ENCODE results near the gene OASL.
"Not testable (repeated sequence)": the region's sequence is repeated elsewhere in the genome, so short reads cannot be mapped to it uniquely, and the experiment has no call there.

OASL gene

DNA sequence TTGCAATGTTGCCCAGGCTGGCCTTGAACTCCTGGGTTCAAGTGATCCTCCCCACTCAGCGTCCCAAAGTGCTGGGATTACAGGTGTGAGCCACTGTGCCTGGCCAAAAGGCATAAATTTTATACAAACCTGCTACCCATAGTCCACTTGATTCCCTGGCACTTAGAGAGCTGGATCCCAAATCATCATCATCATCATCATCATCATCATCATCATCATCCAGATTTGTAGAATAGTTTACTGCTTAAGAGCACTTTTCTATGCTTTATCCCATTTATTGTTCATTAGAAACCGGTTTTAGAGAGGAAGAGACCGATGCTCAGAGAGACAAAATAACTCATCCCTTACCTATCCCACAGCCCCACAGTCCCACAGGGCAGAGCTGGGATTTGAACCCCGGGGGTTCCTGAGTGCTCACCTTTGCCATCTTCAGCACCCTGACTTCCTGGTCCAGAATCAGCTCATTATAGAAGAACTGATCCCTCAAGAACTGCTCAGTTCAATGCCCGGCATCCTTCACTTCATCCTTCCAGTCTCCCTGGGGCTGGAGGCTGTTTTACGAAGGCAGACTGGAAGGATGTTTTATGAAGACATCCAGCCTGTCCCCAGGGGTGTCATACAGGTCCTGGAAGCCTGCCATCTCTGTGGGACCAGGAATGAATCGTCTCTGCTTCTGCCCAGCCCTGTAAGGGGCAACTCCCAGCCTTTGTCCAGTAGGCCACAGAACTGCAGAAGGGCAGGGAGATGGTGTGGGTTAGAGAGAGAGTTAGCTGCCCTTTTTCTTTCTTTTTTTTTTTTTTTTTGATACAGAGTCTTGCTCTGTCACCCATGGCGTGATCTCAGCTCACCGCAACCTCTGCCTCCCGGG is 20.2 kb upstream of the OASL start:
- no peak for ATAC-seq
- DNase-seq, result no peak

DNA sequence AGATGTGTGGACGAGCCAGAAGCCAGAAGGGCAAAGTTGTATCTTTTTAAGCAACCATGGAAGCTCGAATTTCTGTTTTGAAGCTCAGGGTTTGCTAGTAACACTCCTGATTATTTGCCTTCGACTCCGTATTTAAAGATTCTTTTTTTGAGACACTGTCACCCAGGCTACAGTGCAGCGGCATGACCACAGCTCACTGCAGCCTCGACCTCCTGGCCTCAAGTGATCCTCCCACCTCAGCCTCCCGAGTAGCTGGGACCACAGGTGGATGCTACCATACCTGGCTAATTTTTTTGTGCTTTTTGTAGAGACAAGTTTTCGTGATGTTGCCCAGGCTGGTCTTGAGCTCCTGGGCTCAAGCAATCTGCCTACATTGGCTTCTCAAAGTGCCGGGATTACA is 18.7 kb upstream of the OASL start:
- ATAC-seq (no peak), DNase-seq (no peak)

DNA sequence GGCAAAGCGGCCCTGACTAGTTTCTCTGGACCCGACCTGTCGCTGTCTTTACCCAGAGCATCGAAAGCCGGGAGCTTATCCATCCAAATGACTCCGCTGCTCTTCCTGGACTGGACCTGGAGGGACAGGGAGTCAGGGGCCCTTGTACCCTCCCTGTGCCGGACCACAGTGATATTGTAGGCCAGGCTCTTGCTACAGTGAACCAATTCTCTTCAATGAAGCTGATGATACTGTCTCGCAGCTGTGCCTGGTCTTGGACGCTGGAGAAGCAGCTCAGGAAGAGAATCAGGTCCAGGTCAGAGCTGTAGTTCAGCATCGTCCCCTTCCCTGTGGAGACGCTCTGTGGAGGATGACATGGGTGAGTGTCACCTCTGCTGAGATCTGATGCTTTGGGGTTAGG is 14.7 kb upstream of the OASL start:
- ATAC-seq, result no peak
- DNase-seq, result no peak

DNA sequence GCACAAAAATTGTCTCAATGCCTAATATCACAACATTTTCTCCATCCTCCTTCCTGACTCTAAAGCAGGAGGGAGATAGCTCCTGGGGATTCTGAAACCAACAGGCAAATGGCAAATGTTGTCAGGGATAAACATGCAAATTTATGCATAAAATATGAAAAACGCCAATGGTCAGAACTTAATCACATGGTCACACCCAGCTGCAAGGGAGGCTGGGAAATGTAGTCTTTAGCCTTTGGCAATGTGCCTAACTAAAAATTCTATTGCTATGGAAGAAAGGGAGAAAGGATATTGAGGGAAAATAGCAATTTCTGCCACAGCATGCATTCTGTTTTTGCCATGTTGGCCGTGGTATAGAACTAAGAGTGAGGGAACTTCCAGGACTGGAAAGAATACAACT is 11.7 kb upstream of the OASL start:
- no peak for DNase-seq
- no peak for ATAC-seq

DNA sequence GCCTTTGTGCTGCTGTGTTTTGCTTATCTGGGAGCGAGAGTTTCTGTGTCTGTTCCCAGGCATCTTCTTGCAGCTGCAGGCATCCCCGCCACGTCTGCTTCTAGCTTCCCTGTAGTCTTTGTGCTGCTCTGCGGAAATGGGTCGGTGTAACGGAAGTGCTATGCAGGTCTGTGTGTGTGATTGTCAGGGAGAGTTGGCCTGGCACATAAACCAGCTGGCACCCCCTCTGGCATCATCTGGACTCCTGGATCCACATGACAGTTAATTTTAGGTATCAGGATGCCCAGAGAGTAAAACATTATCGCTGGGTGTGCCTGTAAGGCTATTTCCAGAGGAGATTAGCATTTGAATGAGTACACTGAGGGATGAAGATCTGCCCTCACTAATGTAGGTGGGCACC is 9.4 kb upstream of the OASL start:
- no peak for DNase-seq
- no peak for ATAC-seq

DNA sequence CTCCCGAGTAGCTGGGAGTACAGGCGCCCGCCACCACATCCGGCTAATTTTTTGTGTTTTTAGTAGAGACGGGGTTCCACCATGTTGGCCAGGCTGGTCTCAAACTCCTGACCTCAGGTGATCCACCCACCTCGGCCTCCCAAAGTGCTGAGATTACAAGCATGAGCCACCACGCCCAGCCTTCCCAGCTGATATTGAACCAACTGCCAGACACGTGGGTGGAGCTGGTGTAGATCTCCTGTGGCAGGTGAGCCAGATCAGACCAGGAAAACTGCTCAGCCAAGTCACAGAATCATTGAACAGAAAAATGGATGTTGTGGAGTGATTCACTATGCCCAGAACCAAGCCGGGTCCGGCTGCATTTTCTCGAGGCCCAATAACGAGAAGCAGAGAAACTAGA is 8.4 kb upstream of the OASL start:
- DNase-seq, ATAC-seq: not testable (repeated sequence)

DNA sequence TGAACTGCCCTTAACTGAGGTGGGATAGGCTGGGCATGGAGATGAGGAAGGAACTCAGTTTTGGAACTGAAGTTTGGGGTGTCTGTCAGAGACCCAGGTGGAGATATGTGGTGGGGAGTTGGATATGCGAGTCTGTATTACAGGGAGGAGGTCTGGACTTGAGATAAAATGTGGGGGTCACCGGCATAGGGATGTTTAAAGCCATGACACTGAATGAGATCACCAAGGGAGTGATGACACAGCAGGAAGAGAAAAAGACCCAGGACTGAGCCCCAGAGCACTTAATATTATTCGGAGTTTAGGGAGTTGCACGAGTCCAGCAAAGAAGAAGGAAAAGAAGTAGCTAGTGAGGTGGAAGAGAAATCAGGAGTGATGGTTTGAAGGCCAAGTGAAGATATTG is 4.0 kb upstream of the OASL start:
- ATAC-seq (no peak), DNase-seq (no peak)

DNA sequence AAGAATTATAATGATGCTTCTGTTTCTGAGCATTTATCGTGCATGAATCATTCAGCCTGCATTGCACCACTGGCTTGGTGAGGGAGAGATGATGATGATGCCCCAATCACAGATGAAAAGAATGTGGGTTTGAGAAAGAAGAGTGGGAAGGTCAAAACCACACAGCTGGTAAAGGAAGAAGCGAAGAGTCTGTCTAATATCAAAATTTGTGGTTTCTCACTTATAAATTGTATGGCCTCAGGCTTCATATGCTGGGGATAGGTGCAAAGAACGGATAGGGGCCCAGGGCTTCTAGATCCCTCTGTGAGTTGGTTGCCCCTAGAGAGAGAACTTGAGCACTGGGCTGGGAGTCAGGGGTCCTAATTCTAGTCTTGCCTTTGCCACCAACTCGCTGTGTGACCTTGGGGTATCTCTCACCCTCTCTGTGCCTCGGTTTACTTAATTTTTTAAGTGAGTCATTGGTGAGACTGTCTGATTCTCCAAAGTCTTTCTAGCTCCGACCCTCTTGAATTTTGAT is 2.2 kb downstream of the OASL start:
- ATAC-seq, result peak; percentile 64
- DNase-seq, result peak; percentile 48

DNA sequence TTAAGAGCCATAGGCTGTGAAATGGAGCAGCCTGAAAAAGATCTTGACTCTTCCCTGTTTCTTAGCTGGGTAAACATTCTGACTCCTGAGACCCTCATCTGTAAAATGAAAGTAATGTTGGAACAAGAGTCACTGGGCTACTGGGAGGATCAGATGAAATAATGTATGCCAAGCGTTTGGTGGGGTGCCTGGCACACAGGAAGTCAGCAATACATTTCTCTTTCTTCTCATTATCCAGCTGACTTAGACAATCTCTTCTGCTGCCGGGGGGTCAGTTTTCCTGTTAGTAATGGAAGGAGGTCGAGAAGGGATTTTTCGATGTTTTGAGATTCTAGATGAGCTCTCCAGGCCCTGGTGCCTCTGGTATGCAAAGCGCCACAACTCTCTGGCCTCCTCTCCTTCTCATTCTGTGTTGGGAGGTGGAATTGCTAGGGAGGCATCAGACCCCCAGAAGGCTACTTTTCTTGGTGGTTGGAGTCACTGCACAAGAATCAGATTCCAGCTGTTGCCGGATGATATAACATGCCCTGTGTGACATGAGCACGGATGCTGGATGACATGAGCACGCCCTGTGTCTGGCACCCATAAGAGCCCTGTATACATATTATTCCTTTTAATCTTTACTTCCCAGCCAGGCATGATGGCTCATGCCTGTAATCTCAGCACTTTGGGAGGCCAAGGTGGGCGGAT is 4.3 kb downstream of the OASL start:
- DNase-seq (no peak), ATAC-seq (no peak)

DNA sequence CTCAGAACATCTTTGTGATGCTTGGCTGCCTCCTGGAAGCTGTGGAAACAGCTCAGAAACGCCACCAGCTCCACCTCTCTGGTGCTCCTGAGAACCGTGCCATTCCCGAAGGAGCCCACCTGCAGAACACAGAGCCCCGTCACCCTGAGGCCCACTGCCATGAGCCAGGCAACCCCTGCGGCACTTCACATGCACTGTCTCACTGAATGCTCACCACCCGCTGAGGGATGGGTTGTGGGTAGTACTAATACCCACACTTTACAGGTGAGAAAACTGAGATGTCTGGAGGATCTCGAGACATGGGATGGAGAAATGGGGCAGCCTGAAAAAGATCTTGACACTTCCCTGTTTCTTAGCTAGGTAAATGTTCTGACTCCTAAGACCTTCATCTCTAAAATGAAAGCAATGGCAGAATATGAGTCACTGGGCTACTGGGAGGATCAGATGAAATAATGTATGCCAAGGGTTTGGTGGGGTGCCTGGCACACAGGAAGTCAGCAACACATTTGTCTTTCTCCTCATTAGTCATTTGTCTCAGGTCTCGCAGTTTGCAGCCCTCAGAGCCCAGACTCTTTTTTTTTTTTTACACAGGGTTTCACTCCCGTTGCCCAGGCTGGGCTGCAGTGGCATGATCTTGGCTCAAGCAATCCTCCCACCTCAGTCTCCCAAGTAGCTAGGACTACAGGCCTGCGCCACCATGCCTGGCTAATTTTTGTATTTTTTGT is 5.3 kb downstream of the OASL start:
- DNase-seq, result peak; percentile 49
- ATAC-seq, result peak; percentile 85

DNA sequence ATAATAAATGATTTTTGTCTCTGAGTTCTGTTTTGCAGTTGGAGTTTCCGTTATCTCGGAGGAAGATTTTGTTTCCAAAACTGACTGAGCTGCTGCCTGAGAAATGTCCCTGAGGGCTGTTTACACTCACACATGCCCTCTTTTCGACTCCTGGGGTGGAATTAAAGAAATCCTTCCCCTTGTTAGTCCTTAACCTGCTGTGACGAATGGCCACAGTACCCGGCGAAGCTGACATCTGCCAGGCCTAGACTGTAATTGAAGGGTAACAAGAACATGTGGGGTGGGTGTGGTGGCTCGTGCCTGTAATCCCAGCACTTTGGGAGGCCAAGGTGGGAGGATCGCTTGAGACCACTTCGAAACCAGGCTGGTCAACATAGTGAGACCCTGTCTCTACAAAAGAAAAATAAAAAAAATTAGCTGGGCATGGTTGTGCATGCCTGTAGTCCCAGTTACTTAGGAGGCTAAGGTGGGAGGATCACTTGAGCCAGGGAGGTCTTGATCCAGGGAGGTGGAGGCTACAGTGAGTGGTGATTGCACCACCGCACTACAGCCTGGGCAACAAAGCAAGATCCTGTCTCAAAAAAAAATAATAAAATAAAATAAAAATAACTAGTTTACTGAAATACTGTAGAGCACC is 8.4 kb downstream of the OASL start:
- DNase-seq, result no peak
- no peak for ATAC-seq

DNA sequence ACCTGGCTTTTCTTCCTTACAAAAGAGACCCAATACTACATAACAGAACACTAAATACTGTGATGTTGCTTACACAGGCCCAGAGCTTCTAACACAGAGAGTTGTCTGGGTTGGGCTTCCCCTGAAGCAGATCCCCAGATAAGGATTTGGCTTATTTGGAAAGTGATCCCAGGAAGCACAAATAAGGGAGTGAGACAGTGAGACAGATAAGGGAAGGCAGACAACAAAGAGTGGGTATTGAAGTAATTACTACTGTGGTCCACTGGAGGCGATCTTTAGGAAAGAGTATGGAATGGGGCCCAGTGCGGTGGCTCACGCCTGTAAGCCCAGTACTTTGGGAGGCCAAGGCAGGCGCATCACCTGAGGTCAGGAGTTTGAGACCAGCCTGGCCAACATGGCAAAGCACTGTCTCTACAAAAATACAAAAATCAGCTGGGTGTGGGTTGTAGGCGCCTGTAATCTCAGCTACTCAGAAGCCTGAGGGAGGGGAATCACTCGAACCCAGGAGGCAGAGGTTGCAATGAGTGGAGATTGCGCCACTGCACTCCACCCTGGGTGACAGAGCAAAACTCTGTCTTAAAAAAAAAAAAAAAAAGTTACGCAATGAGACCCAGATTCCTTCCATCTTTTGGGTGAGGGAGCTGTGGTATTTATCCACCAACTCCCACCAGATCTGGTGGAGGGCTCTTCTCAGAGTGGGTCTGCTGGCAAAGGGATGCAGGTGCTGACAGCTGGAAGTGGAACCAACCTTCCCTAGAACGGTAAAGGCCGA is 12.6 kb downstream of the OASL start:
- DNase-seq, result no peak
- ATAC-seq, result no peak

DNA sequence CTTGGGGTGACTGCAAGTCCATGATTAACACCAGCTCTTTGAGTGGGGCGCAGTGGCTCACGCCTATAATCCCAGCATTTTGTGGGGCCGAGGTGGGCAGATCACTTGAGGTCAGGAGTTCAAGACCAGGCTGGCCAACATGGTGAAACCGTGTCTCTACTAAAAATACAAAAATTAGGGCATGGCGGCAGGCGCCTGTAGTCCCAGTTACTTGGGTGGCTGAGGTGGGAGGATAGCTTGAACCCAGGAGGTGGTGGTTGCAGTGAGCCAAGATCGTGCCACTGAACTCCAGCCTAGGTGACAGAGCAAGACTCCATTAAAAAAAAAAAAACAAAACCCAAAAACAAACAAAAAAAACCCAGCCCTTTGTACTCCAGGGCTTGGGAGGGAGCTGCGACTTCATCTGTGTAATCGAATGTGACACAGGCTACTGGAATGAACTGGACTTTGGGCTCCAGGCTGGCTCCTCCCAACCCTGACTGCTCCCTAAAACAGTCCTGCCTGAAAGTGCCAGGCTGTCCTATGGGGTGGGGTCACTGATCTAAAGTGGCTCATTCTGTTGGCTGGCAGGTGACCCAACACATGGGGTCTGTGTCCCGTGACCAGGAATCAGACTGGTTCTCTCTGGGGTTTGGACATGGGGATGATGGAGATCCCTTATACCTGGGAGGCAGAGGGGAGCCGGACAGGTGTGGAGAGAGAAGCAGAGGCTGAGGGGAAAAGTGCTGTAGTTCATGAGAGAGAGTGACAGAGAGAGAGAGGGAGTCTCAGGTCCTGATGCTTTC is 13.4 kb downstream of the OASL start:
- no peak for ATAC-seq

DNA sequence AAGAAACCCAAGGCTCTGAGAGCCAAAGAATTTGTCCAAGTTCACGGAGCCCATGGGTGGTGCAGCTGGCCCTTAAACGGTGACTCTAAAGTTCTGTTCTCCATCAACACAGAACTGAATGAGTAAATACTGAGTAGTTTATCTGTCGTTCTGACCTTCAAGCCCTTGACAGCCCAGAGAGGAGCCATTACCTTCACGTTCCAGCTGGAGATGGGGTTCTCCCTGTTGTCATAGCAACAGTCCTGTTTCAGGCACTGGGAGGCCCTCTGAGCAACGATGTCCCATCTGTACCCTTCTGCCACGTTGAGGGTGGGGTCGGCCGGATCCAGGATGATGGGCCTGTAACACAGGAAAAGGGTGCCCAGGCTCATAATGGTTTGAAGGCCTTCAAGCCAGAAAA is 15.2 kb downstream of the OASL start:
- ATAC-seq (no peak), DNase-seq (no peak)

More for the DNA sequence above, 13.4 kb downstream of the OASL start:
- no peak for DNase-seq

DNA sequence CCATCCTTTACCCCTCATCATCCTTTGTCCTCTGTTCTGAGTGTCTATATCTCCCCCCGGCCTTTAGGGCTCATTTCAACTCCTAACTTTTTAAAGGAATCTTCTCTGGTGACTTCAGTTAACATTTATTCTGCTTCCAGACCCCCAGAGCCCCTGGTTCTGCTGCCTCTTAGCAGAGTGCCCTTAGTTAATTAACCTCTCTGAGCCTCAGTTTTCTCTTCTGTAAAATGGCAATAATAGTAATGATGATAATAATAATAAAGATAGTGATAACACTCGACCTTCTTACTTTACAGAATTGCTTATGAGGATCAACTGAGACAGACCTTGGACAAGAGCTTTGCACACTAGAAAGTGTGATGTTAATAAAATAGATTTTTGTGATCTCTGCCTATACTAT is 16.3 kb downstream of the OASL start:
- ATAC-seq (no peak), DNase-seq (no peak)

DNA sequence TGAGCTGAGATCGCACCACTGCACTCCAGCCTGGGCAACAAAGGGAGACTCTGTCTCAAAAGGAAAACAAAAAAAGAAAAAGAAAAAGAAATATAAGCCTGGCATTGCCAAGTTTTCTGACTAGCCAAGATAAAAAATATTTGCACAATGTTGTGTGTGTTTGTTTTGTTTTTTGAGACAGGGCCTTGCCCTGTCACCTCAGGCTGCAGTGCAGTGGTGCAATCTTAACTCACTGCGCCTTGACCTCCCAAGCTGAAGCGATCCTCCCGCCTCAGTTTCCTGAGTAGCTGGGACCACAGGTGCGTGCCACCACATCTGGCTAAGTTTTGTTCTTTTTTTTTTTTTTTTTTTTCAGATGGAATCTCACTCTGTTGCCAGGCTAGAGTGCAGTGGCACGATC is 17.3 kb downstream of the OASL start:
- DNase-seq (no peak), ATAC-seq (no peak)

DNA sequence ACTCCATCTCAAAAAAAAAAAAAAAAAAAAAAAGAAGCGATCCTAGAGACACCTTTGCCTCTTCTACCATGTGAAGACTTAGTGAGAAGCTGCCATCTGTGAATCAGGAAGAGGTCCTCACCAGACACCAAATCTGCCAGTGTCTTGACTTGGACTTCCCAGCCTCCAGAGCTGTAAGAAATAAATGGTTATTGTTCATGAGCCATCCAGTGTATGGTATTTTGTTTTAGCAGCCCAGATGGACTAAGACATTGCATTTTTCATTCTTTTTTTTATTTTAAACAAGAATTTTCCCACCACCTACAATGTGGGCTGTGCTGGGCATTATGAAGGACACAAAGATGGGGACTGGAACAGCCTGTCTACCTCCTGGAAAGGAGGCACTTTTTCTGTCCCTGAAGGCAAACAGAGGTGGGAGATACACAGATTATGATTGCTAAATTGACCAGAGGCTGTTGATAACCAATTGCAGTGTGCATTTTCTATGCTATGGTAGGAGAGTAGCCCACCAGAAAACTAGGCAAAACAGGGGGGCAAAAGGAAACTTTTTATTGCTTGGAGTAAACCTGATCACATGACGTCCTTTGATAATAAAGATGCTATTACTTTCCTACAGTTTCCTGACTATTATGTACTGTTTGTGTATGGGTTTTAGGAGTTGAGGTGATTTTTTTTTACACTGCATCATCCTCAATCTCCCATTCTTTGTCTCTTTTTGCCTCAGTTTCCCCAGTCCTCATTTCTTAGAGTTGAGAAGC is 20.0 kb downstream of the OASL start:
- no peak for ATAC-seq

DNA sequence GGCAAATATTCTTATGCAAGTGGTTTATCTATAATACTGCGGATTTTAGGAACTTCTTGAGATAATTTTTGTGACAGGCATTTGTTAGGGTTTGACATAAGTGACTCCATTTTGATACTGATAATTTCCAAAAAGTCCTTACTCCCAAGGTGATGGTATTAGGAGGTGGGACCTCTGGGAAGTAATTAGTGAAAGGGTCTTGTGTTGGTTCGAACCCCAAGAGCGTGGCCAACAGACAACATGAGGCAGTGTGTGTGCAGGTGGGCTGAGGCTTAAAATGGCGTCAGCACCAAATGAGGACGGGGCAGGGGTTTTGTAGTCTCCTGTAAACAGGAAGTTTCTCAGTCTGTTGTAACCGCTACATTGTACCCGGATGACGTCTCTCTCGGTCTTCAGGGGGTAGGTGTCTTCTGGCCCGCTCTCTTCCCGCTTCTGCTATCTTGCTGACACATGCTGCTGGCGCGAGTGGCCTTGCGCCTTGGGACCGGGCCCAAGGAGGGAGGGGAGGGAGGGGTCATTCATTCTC is 21.0 kb downstream of the OASL start:
- no peak for ATAC-seq
- no peak for DNase-seq

More for the DNA sequence above, 20.0 kb downstream of the OASL start:
- no peak for DNase-seq

All from stimulated activated naive CD8-positive, alpha-beta T cell treated with anti-CD3 and anti-CD28 coated beads, Interleukin-15, Interleukin-2, amounts not matched to agents 100 U/mL and 50 U/mL, for 24 hours (primary cell).